ENCODE data around the gene CGB7. TPM values are rescaled to one million over a fixed set of nuclear protein-coding genes. Genes with fewer than 3 reads are reported as not detected.
"Not testable (repeated sequence)": the region's sequence is repeated elsewhere in the genome, so short reads cannot be mapped to it uniquely, and the experiment has no call there.

CGB7 gene
- total RNA-seq, 1 experiment from 2014 or later: not detected

- DNase-seq (ENCODE audit: low spot score): no peak
Measured at GRCh38 chr19:49042177-49042576, 15.4 kb downstream of the CGB7 start.

GRCh38 chr19:49039736-49040135, 17.8 kb downstream of the CGB7 start:
- DNase-seq (ENCODE audit: low spot score): not testable (repeated sequence)

- DNase-seq (ENCODE audit: low spot score): not testable (repeated sequence)
Measured at GRCh38 chr19:49038557-49039276, 18.8 kb downstream of the CGB7 start.

- not testable (repeated sequence) for DNase-seq (ENCODE audit: low spot score)
Measured at GRCh38 chr19:49038111-49038510, 19.4 kb downstream of the CGB7 start.

GRCh38 chr19:49036815-49037214, 20.7 kb downstream of the CGB7 start, which contains the start of gene CGB1:
Gene CGB1 (minus strand): TSS chr19:49036895. CDS start chr19:49036711, 184 bp downstream.
- DNase-seq (ENCODE audit: low spot score): not testable (repeated sequence)

- not testable (repeated sequence) for DNase-seq (ENCODE audit: low spot score)
Measured at GRCh38 chr19:49031642-49032301, 25.8 kb downstream of the CGB7 start, which contains the start of gene CGB2. Gene CGB2 (plus strand): TSS chr19:49031890. CDS start chr19:49032096, 206 bp downstream.

GRCh38 chr19:49030323-49030722, 27.2 kb downstream of the CGB7 start:
- DNase-seq (ENCODE audit: low spot score): not testable (repeated sequence)

- DNase-seq (ENCODE audit: low spot score): not testable (repeated sequence)
Measured at GRCh38 chr19:49029749-49030148, 27.8 kb downstream of the CGB7 start.

GRCh38 chr19:49028686-49029085, 28.9 kb downstream of the CGB7 start:
- DNase-seq (ENCODE audit: low spot score): not testable (repeated sequence)

GRCh38 chr19:49025599-49025998, 31.9 kb downstream of the CGB7 start:
- not testable (repeated sequence) for DNase-seq (ENCODE audit: low spot score)

- DNase-seq (ENCODE audit: low spot score): not testable (repeated sequence)
Measured at GRCh38 chr19:49025088-49025487, 32.5 kb downstream of the CGB7 start.

- DNase-seq (ENCODE audit: low spot score): not testable (repeated sequence)
Measured at GRCh38 chr19:49024233-49024632, 33.3 kb downstream of the CGB7 start, which contains the start of gene CGB3. Gene CGB3 (minus strand): TSS chr19:49024333. CDS start chr19:49023971, 362 bp downstream.

GRCh38 chr19:49022116-49022515, 35.4 kb downstream of the CGB7 start:
- DNase-seq (ENCODE audit: low spot score): no peak

- DNase-seq (ENCODE audit: low spot score): peak; percentile 24
Measured at GRCh38 chr19:49020931-49021895, 36.3 kb downstream of the CGB7 start.

- no peak for DNase-seq (ENCODE audit: low spot score)
Measured at GRCh38 chr19:49020342-49020741, 37.2 kb downstream of the CGB7 start.

GRCh38 chr19:49019242-49019932, 38.2 kb downstream of the CGB7 start:
- peak; percentile 87 for DNase-seq (ENCODE audit: low spot score)

- DNase-seq (ENCODE audit: low spot score): peak; percentile 34
Measured at GRCh38 chr19:49018388-49019241, 38.9 kb downstream of the CGB7 start.

GRCh38 chr19:49017666-49018351, 39.7 kb downstream of the CGB7 start:
- peak; percentile 71 for DNase-seq (ENCODE audit: low spot score)

GRCh38 chr19:49017041-49017665, 40.4 kb downstream of the CGB7 start, which contains the start of gene LHB:
Gene LHB (minus strand): TSS chr19:49017091. CDS start chr19:49017081, 10 bp downstream.
- DNase-seq (ENCODE audit: low spot score): peak; percentile 35
